ENCODE data around the gene ZNF778. TPM values are rescaled to one million over a fixed set of nuclear protein-coding genes. Genes with fewer than 3 reads are reported as not detected.

The ZNF778 gene
- total and polyA plus RNA-seq, 2 of the 13 experiments (the other 11 are each of a cell fraction or from before 2014, with no cell fraction given) = 3.8 to 7.2 TPM

GRCh38 chr16:89197033-89197632 is 20.4 kb upstream of the ZNF778 start (continued):
- TF ChIP-seq AGO2 (optimal IDR thresholded peaks at IDR 0.05; ENCODE audit: low read depth, low read length) (peak; percentile 78), EZH2 (conservative IDR thresholded peaks at IDR 0.05; ENCODE audit: low read depth, low read length) (no peak), ZSCAN29 (CRISPR knock-in tag; conservative IDR thresholded peaks at IDR 0.05) (no peak), ESRRA (CRISPR knock-in tag; IDR thresholded peaks at IDR 0.05; ENCODE audit: low read depth) (0 out of 2 replicates have a peak, but pooled peaks have one; percentile 20), ARNT2 (CRISPR knock-in tag; IDR thresholded peaks at IDR 0.05; ENCODE audit: low read depth) (no peak), SAP130 (CRISPR knock-in tag; IDR thresholded peaks at IDR 0.05; ENCODE audit: low read depth) (no peak), ZNF782 (CRISPR knock-in tag; IDR thresholded peaks at IDR 0.05; ENCODE audit: borderline replicate concordance) (peak; percentile 7; the same call in 1 of the 2 replicates), CSRNP2 (CRISPR knock-in tag; conservative IDR thresholded peaks at IDR 0.05; ENCODE audit: low read depth) (no peak), ZNF275 (CRISPR knock-in tag; IDR thresholded peaks at IDR 0.05; ENCODE audit: borderline replicate concordance) (0 out of 2 replicates have a peak, but pooled peaks have one; percentile 54), FIP1L1 (IDR thresholded peaks at IDR 0.05; ENCODE audit: borderline replicate concordance, insufficient read depth, low read depth, low read length) (no peak), ATF7 (IDR thresholded peaks at IDR 0.05) (no peak), ATF7 (CRISPR knock-in tag; IDR thresholded peaks at IDR 0.05) (peak; percentile 12; the same call in 1 of the 2 replicates), ZKSCAN1 (IDR thresholded peaks at IDR 0.05; ENCODE audit: low read length) (no peak), FOXM1 (CRISPR knock-in tag; IDR thresholded peaks at IDR 0.05) (0 out of 2 replicates have a peak, but pooled peaks have one; percentile 14), ZBTB38 (CRISPR knock-in tag; IDR thresholded peaks at IDR 0.05) (peak; percentile 70; the same call in 1 of the 2 replicates), SP4 (CRISPR knock-in tag; IDR thresholded peaks at IDR 0.05) (no peak), ZNF484 (CRISPR knock-in tag; IDR thresholded peaks at IDR 0.05; ENCODE audit: borderline replicate concordance, low read depth) (peak; percentile 19; the same call in 1 of the 2 replicates), RELA (CRISPR knock-in tag; IDR thresholded peaks at IDR 0.05) (no peak), ZNF552 (CRISPR knock-in tag; IDR thresholded peaks at IDR 0.05; ENCODE audit: borderline replicate concordance) (no peak), SKIL (CRISPR knock-in tag; IDR thresholded peaks at IDR 0.05; ENCODE audit: borderline replicate concordance) (no peak)
- TF ChIP-seq, protein P1, sequence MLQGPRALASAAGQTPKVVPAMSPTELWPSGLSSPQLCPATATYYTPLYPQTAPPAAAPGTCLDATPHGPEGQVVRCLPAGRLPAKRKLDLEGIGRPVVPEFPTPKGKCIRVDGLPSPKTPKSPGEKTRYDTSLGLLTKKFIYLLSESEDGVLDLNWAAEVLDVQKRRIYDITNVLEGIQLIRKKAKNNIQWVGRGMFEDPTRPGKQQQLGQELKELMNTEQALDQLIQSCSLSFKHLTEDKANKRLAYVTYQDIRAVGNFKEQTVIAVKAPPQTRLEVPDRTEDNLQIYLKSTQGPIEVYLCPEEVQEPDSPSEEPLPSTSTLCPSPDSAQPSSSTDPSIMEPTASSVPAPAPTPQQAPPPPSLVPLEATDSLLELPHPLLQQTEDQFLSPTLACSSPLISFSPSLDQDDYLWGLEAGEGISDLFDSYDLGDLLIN (CRISPR knock-in tag; IDR thresholded peaks at IDR 0.05; ENCODE audit: borderline replicate concordance) = no peak
- TF ChIP-seq, protein P2, sequence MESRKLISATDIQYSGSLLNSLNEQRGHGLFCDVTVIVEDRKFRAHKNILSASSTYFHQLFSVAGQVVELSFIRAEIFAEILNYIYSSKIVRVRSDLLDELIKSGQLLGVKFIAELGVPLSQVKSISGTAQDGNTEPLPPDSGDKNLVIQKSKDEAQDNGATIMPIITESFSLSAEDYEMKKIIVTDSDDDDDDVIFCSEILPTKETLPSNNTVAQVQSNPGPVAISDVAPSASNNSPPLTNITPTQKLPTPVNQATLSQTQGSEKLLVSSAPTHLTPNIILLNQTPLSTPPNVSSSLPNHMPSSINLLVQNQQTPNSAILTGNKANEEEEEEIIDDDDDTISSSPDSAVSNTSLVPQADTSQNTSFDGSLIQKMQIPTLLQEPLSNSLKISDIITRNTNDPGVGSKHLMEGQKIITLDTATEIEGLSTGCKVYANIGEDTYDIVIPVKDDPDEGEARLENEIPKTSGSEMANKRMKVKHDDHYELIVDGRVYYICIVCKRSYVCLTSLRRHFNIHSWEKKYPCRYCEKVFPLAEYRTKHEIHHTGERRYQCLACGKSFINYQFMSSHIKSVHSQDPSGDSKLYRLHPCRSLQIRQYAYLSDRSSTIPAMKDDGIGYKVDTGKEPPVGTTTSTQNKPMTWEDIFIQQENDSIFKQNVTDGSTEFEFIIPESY (CRISPR knock-in tag; IDR thresholded peaks at IDR 0.05) = peak; percentile 36; the same call in 1 of the 2 replicates

Measured in HepG2 (cell line).